ENCODE results near the gene ATAD5.

Gene ATAD5

GRCh38 chr17:30920282-30920681 lies 88.5 kb downstream of the ATAD5 start:
- Histone ChIP-seq H3K9ac (ENCODE audit: insufficient read length, low read depth) (no peak overlapping the region), H3K4me1 (ENCODE audit: insufficient read depth, insufficient read length) (no peaks in the 10 kb centered on the region), H3K9me3 (ENCODE audit: insufficient read depth, low read length) (no peaks in the 10 kb centered on the region), H3K36me3 (ENCODE audit: insufficient read depth, insufficient read length, low read length) (no peaks in the 10 kb centered on the region), H3K27me3 (ENCODE audit: insufficient read depth, insufficient read length) (peaks cover 38% of the 10 kb centered on the region), H3K4me3 (ENCODE audit: insufficient read length, low read depth) (no peak overlapping the region)
- no peak for DNase-seq (ENCODE audit: low read depth, low spot score)
- no peak for TF ChIP-seq ZNF274 (IDR thresholded peaks at IDR 0.05; ENCODE audit: low read depth, low read length)
- no peak for TF ChIP-seq YY1 (IDR thresholded peaks at IDR 0.05; ENCODE audit: insufficient read depth, insufficient read length)
- TF ChIP-seq SUZ12 (IDR thresholded peaks at IDR 0.05; ENCODE audit: extremely low read depth, insufficient read depth, insufficient read length): no peak

- TF ChIP-seq ZNF274 (IDR thresholded peaks at IDR 0.05; ENCODE audit: low read depth, low read length): no peak
- TF ChIP-seq SUZ12 (IDR thresholded peaks at IDR 0.05; ENCODE audit: extremely low read depth, insufficient read depth, insufficient read length): no peak
- TF ChIP-seq YY1 (IDR thresholded peaks at IDR 0.05; ENCODE audit: insufficient read depth, insufficient read length): no peak
Measured at GRCh38 chr17:30920683-30921543, 89.1 kb downstream of the ATAD5 start.

GRCh38 chr17:30921544-30922196 lies 89.9 kb downstream of the ATAD5 start, which contains the start of gene ADAP2:
TSS of gene ADAP2 (plus strand) at chr17:30921945. CDS start at chr17:30922015, 70 bp downstream.
- Histone ChIP-seq H3K36me3 (ENCODE audit: insufficient read depth, insufficient read length, low read length) (no peaks in the 10 kb centered on the region), H3K9me3 (ENCODE audit: insufficient read depth, low read length) (no peaks in the 10 kb centered on the region), H3K27me3 (ENCODE audit: insufficient read depth, insufficient read length) (peaks cover 38% of the 10 kb centered on the region), H3K9ac (ENCODE audit: insufficient read length, low read depth) (peak within 1 kb of the TSS; percentile 21), H3K4me1 (ENCODE audit: insufficient read depth, insufficient read length) (no peaks in the 10 kb centered on the region), H3K4me3 (ENCODE audit: insufficient read length, low read depth) (peak within 1 kb of the TSS; percentile 36)
- DNase-seq (ENCODE audit: low read depth, low spot score): no peak
- TF ChIP-seq YY1 (IDR thresholded peaks at IDR 0.05; ENCODE audit: insufficient read depth, insufficient read length) (no peak), SUZ12 (IDR thresholded peaks at IDR 0.05; ENCODE audit: extremely low read depth, insufficient read depth, insufficient read length) (no peak)

More at GRCh38 chr17:30920683-30921543, 89.1 kb downstream of the ATAD5 start:
- Histone ChIP-seq H3K9me3 (ENCODE audit: insufficient read depth, low read length) (no peaks in the 10 kb centered on the region), H3K9ac (ENCODE audit: insufficient read length, low read depth) (no peak overlapping the region), H3K27me3 (ENCODE audit: insufficient read depth, insufficient read length) (peaks cover 38% of the 10 kb centered on the region), H3K4me3 (ENCODE audit: insufficient read length, low read depth) (no peak overlapping the region), H3K4me1 (ENCODE audit: insufficient read depth, insufficient read length) (no peaks in the 10 kb centered on the region), H3K36me3 (ENCODE audit: insufficient read depth, insufficient read length, low read length) (no peaks in the 10 kb centered on the region)
- DNase-seq (ENCODE audit: low read depth, low spot score): no peak

- peak overlapping the region; percentile 21 for H3K9ac ChIP-seq (ENCODE audit: insufficient read length, low read depth)
Measured at GRCh38 chr17:30922235-30923030, 90.7 kb downstream of the ATAD5 start.

GRCh38 chr17:30924341-30924740 lies 92.6 kb downstream of the ATAD5 start:
- Histone ChIP-seq H3K27me3 (ENCODE audit: insufficient read depth, insufficient read length) (peaks cover 38% of the 10 kb centered on the region), H3K36me3 (ENCODE audit: insufficient read depth, insufficient read length, low read length) (no peaks in the 10 kb centered on the region), H3K9ac (ENCODE audit: insufficient read length, low read depth) (no peak overlapping the region), H3K4me1 (ENCODE audit: insufficient read depth, insufficient read length) (no peaks in the 10 kb centered on the region), H3K9me3 (ENCODE audit: insufficient read depth, low read length) (no peaks in the 10 kb centered on the region), H3K4me3 (ENCODE audit: insufficient read length, low read depth) (no peak overlapping the region)
- DNase-seq (ENCODE audit: low read depth, low spot score): no peak
- TF ChIP-seq SUZ12 (IDR thresholded peaks at IDR 0.05; ENCODE audit: extremely low read depth, insufficient read depth, insufficient read length): no peak
- TF ChIP-seq ZNF274 (IDR thresholded peaks at IDR 0.05; ENCODE audit: low read depth, low read length): no peak
- TF ChIP-seq YY1 (IDR thresholded peaks at IDR 0.05; ENCODE audit: insufficient read depth, insufficient read length): no peak

More at GRCh38 chr17:30922235-30923030, 90.7 kb downstream of the ATAD5 start:
- Histone ChIP-seq H3K9me3 (ENCODE audit: insufficient read depth, low read length) (no peaks in the 10 kb centered on the region), H3K4me1 (ENCODE audit: insufficient read depth, insufficient read length) (no peaks in the 10 kb centered on the region), H3K36me3 (ENCODE audit: insufficient read depth, insufficient read length, low read length) (no peaks in the 10 kb centered on the region), H3K27me3 (ENCODE audit: insufficient read depth, insufficient read length) (peaks cover 38% of the 10 kb centered on the region), H3K4me3 (ENCODE audit: insufficient read length, low read depth) (peak overlapping the region; percentile 36)
- TF ChIP-seq SUZ12 (IDR thresholded peaks at IDR 0.05; ENCODE audit: extremely low read depth, insufficient read depth, insufficient read length) (no peak), YY1 (IDR thresholded peaks at IDR 0.05; ENCODE audit: insufficient read depth, insufficient read length) (no peak), ZNF274 (IDR thresholded peaks at IDR 0.05; ENCODE audit: low read depth, low read length) (no peak)
- DNase-seq (ENCODE audit: low read depth, low spot score): no peak

- Histone ChIP-seq H3K9me3 (ENCODE audit: insufficient read depth, low read length) (no peaks in the 10 kb centered on the region), H3K4me3 (ENCODE audit: insufficient read length, low read depth) (no peak overlapping the region), H3K9ac (ENCODE audit: insufficient read length, low read depth) (no peak overlapping the region), H3K36me3 (ENCODE audit: insufficient read depth, insufficient read length, low read length) (no peaks in the 10 kb centered on the region), H3K4me1 (ENCODE audit: insufficient read depth, insufficient read length) (no peaks in the 10 kb centered on the region), H3K27me3 (ENCODE audit: insufficient read depth, insufficient read length) (peaks cover 25% of the 10 kb centered on the region)
- no peak for DNase-seq (ENCODE audit: low read depth, low spot score)
- no peak for TF ChIP-seq SUZ12 (IDR thresholded peaks at IDR 0.05; ENCODE audit: extremely low read depth, insufficient read depth, insufficient read length)
- no peak for TF ChIP-seq ZNF274 (IDR thresholded peaks at IDR 0.05; ENCODE audit: low read depth, low read length)
- no peak for TF ChIP-seq YY1 (IDR thresholded peaks at IDR 0.05; ENCODE audit: insufficient read depth, insufficient read length)
Measured at GRCh38 chr17:30926516-30926915, 94.8 kb downstream of the ATAD5 start.

Data from NT2/D1 (cell line).